Lower leg skin (tissue), 4 donors: Measurements from ENCODE around the gene ZBED5. TPM values are rescaled to one million over a fixed set of nuclear protein-coding genes. Genes with fewer than 3 reads are reported as not detected.

ENCODE experiments used
- DNase-seq, 2 donors: peaks; one replicate each; pipeline ENCODE4 v3.0.0-alpha.2; 2019; ENCODE audit warnings: low spot score in 2 of 2
- H3K4me3 ChIP-seq: fragments of 200-600 bp; sonication (generic); 2 replicates; pipeline ENCODE4 v1.5.1; 2017; ENCODE audit warnings: mild to moderate bottlenecking, low read depth; ENCODE audit not compliant: poor library complexity, severe bottlenecking
- POLR2A ChIP-seq, 2 donors: fragments of 450-650 bp; IDR thresholded peaks; one replicate each; pipeline ENCODE4 v1.6.1; 2016 to 2017; ENCODE audit warnings: antibody characterized with exemption in 2 of 2, mild to moderate bottlenecking in 1 of 2, moderate library complexity in 1 of 2
- WGBS, 2 donors: methylation state at CpG; one replicate each; pipeline ENCODE4 v1.1.5; 2018; 5-methylcytosine and 5-hydroxymethylcytosine counted together
- intact Hi-C: fragments of 100-400 bp; cut with DNase I; formaldehyde crosslinking; loops from one replicate; pipeline ENCODE4 v1.15.0; 2023; ENCODE audit warnings: low total_unique reads
- total RNA-seq, 4 donors: library from RNA; depleted of rRNA; stranded (reverse); fragments of >200 nt; gene quantifications; one replicate each; pipeline ENCODE4 v1.1.0, GENCODE V29; 2016
- TF ChIP-seq, protein P1 (sequence below), 3 donors: fragments of 450-650 bp; IDR thresholded peaks; one replicate each; pipeline ENCODE4 v1.5.1; 2016; ENCODE audit warnings: antibody characterized with exemption in 3 of 3, mild to moderate bottlenecking in 3 of 3, moderate library complexity in 2 of 3

The ZBED5 gene
- total RNA-seq, 4 donors from 2014 or later, result 29.0 to 38.0 (median 36.0) TPM

DNA sequence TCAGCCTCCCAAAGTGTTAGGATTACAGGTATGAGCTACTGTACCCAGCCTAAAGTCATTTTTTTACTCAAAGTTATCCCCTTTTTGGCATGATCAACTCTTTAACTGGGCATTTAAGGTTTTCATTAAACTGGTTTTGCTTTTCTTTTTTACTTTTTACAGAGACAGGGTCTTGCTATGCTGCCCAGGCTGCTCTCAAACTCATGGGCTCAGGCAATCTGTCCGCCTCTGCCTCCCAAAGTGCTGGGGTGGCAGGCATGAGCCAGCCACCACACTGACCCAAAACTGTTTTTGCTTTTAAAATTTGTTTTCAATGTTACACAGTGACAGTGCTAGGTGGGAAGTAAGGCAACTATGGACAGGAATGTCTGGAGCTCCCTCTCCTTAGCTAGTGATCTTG, 3.9 kb upstream of the ZBED5 start:
- no peak for DNase-seq
- intact Hi-C loops, result no loop called here
- 96 to 100% methylated on average over 1 of the region's 1 CpG for WGBS, 2 donors
- TF ChIP-seq POLR2A (IDR thresholded peaks at IDR 0.05), result no peak
- TF ChIP-seq, protein P1, sequence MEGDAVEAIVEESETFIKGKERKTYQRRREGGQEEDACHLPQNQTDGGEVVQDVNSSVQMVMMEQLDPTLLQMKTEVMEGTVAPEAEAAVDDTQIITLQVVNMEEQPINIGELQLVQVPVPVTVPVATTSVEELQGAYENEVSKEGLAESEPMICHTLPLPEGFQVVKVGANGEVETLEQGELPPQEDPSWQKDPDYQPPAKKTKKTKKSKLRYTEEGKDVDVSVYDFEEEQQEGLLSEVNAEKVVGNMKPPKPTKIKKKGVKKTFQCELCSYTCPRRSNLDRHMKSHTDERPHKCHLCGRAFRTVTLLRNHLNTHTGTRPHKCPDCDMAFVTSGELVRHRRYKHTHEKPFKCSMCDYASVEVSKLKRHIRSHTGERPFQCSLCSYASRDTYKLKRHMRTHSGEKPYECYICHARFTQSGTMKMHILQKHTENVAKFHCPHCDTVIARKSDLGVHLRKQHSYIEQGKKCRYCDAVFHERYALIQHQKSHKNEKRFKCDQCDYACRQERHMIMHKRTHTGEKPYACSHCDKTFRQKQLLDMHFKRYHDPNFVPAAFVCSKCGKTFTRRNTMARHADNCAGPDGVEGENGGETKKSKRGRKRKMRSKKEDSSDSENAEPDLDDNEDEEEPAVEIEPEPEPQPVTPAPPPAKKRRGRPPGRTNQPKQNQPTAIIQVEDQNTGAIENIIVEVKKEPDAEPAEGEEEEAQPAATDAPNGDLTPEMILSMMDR (IDR thresholded peaks at IDR 0.05), result no peak
- no peak overlapping the region for H3K4me3 ChIP-seq

DNA sequence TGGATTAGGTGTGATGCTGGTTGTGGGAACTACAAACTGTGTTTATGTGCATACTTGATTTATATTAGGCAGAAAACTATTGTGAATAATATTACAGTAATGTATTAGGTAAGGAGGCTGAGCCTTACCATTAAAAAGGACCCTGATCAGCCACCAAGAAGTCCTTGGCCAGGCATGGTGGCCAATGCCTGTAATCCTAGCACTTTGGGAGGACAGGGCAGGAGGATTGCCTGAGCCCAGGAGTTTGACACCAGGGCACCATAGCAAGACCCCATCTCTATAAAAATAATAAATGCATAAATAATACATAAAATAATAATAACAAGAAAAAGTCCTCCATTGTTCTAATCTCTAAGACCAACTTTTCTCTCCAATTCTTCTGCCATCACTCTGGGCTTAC, 3.2 kb upstream of the ZBED5 start:
- no peak for DNase-seq
- TF ChIP-seq POLR2A (IDR thresholded peaks at IDR 0.05), result no peak
- TF ChIP-seq, protein P1 (IDR thresholded peaks at IDR 0.05), result no peak
- intact Hi-C loops, result no loop called here
- H3K4me3 ChIP-seq, result no peak overlapping the region

DNA sequence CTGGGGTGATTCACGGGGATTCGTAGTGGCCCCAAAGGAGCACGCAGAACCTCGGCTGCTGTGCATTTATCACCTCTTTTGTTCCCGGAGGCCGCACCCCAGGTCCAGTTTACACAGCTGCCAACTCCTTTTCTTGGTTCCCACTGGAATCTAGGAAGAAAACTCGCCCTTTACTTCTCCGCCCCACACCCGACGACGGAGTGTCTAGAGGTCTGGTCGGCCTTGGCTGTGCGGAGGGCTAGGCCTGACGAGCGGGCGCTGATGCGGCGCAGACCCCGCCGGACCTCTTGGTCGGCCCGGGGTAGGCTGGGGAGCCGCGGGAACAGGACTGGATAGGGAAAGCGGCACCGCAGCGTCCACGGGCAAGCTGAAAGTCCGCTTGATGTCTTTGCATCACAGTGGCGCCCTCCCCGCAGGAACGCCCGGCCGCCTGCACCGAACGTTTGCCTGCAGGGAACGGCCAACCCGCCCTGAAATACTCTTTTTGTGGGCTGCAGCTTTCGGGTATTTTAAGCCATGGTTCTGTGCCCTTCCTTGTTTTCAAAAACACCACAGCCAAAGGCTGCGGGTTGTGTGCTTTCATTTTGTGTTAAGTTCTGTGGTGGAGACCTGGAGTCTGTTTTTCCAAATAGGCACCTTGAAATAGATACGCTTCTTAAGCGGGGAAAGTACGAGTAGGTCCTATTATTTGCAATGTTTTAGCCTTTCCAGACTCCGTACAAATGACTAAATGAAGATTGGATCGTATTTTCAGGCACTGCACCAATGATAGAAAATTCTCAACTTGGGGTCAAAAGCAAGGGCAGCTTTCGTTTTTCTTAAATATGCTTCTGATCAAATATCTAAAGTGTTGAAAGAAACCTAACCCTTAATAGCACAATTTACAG, 829 bp upstream of the ZBED5 start:
- peak; percentile 43 to 91 for DNase-seq
- 0 to 1% methylated on average over 39 to 46 of the region's 46 CpGs for WGBS, 2 donors
- intact Hi-C loops, result no loop called here
- TF ChIP-seq, protein P1 (IDR thresholded peaks at IDR 0.05), result no peak
- TF ChIP-seq POLR2A (IDR thresholded peaks at IDR 0.05), result no peak
- H3K4me3 ChIP-seq, result peak overlapping the region; percentile 77

DNA sequence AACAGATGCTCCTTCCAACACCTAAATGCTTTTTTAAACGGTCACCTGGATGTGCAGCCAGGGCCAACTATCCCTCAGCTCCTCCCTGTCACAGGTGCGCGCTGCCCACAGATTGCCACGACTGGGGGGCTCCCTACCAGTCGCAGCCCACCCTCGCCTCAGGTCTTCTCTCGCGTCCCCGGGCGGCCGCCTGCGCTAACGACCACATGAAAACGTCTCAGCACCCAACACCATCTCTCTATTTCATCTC, 469 bp downstream of the ZBED5 start:
- peak in 1 of 2 donors; percentile 45 for DNase-seq
- intact Hi-C loops, result loop anchor here (1.0 kb wide), 1 partner anchor 49 kb away; the partner anchor contains the start of gene EIF4G2
- TF ChIP-seq, protein P1 (IDR thresholded peaks at IDR 0.05), result no peak
- TF ChIP-seq POLR2A (IDR thresholded peaks at IDR 0.05), result no peak
- 0% methylated on average over 5 to 14 of the region's 14 CpGs for WGBS, 2 donors
- H3K4me3 ChIP-seq, result peak overlapping the region; percentile 86

DNA sequence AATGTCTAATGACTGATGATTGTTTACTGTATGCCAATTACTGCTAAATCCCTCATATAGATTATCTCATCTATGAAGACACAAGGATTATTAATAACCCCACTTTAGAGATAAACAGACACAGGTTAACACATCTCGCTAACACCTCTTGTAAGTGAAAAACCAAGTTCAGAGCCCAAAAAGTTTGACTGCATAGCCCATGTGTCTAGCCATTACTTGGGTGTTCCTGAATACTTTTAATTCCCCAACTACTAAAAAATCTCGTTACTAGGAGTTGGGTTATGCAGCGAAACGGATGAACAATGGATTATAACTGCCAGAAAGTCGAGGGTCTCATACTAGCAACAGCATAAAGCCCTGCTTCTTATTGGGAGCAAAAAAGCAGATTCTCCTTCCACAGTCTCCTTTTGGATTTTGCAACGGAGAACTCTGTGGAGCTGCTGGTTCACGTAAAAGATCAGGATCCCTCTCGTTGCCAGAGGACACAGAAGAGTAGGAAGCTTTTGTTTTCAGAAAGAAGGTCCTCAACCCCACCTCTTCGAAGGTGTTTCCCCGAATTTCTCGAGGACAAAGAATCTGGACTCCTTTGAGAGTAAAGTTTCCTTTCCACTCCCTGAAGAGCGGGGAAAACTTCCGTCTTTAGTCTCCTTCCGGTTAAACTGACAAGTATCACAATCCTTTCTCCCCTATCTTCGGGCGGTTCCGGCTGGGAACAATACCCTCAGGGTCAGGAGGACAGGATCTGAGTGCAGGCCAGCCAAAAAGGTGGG, 979 bp downstream of the ZBED5 start:
- no peak for DNase-seq
- H3K4me3 ChIP-seq, result peak overlapping the region; percentile 86
- no peak for TF ChIP-seq POLR2A (IDR thresholded peaks at IDR 0.05)
- TF ChIP-seq, protein P1 (IDR thresholded peaks at IDR 0.05), result no peak
- 3 to 4% methylated on average over 17 of the region's 17 CpGs for WGBS, 2 donors
- intact Hi-C loops, result loop anchor here (1.0 kb wide), 1 partner anchor 49 kb away; the partner anchor contains the start of gene EIF4G2
